ENCODE data around the gene TPO.
"Not testable (repeated sequence)": the region's sequence is repeated elsewhere in the genome, so short reads cannot be mapped to it uniquely, and the experiment has no call there.

- TF ChIP-seq CTCF (IDR thresholded peaks at IDR 0.05; ENCODE audit: poor library complexity, severe bottlenecking); POLR2AphosphoS5 (IDR thresholded peaks at IDR 0.05); RAD21 (conservative IDR thresholded peaks at IDR 0.05); EZH2 (IDR thresholded peaks at IDR 0.05; ENCODE audit: borderline replicate concordance, insufficient read depth, low read length, poor library complexity, severe bottlenecking); TAF1 (IDR thresholded peaks at IDR 0.05; ENCODE audit: low read depth); EP300 (conservative IDR thresholded peaks at IDR 0.05; ENCODE audit: poor library complexity, severe bottlenecking); SMC3 (conservative IDR thresholded peaks at IDR 0.05; ENCODE audit: poor library complexity); MXI1 (conservative IDR thresholded peaks at IDR 0.05; ENCODE audit: poor library complexity, severe bottlenecking): not testable (repeated sequence)
- TF ChIP-seq, protein P1, sequence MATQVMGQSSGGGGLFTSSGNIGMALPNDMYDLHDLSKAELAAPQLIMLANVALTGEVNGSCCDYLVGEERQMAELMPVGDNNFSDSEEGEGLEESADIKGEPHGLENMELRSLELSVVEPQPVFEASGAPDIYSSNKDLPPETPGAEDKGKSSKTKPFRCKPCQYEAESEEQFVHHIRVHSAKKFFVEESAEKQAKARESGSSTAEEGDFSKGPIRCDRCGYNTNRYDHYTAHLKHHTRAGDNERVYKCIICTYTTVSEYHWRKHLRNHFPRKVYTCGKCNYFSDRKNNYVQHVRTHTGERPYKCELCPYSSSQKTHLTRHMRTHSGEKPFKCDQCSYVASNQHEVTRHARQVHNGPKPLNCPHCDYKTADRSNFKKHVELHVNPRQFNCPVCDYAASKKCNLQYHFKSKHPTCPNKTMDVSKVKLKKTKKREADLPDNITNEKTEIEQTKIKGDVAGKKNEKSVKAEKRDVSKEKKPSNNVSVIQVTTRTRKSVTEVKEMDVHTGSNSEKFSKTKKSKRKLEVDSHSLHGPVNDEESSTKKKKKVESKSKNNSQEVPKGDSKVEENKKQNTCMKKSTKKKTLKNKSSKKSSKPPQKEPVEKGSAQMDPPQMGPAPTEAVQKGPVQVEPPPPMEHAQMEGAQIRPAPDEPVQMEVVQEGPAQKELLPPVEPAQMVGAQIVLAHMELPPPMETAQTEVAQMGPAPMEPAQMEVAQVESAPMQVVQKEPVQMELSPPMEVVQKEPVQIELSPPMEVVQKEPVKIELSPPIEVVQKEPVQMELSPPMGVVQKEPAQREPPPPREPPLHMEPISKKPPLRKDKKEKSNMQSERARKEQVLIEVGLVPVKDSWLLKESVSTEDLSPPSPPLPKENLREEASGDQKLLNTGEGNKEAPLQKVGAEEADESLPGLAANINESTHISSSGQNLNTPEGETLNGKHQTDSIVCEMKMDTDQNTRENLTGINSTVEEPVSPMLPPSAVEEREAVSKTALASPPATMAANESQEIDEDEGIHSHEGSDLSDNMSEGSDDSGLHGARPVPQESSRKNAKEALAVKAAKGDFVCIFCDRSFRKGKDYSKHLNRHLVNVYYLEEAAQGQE (IDR thresholded peaks at IDR 0.05; ENCODE audit: borderline replicate concordance), result not testable (repeated sequence)
These were observed 155.0 kb downstream of the TPO start for GRCh38 chr2:1568345-1568668.
